Mucosa of descending colon (tissue), 3 donors: Measurements from ENCODE around the gene PAX8. TPM values are rescaled to one million over a fixed set of nuclear protein-coding genes. Genes with fewer than 3 reads are reported as not detected.

Source experiments
- ATAC-seq: fragments of 200-7000 bp; cut with Tn5 transposase; one replicate; pipeline ENCODE4 v1.9.1; 2020; ENCODE audit warnings: mild to moderate bottlenecking, moderate library complexity
- DNase-seq, 3 donors: peaks; one replicate each; pipeline ENCODE4 v3.0.0-alpha.2; 2020
- H3K36me3 ChIP-seq: fragments of 200-600 bp; one replicate; pipeline ENCODE4 v1.8.0; 2021; ENCODE audit warnings: low read depth, mild to moderate bottlenecking
- H3K4me1 ChIP-seq: fragments of 200-600 bp; one replicate; pipeline ENCODE4 v1.8.0; 2021; ENCODE audit warnings: low read depth, mild to moderate bottlenecking
- H3K4me3 ChIP-seq: fragments of 200-600 bp; one replicate; pipeline ENCODE4 v1.8.0; 2021; ENCODE audit warnings: mild to moderate bottlenecking
- H3K9me3 ChIP-seq: fragments of 200-600 bp; one replicate; pipeline ENCODE4 v1.8.0; 2021; ENCODE audit warnings: mild to moderate bottlenecking
- CTCF ChIP-seq: fragments of 200-600 bp; IDR thresholded peaks from one replicate; pipeline ENCODE4 v1.8.0; 2022; ENCODE audit warnings: antibody characterized with exemption, mild to moderate bottlenecking
- intact Hi-C, 2 donors: fragments of 100-400 bp; cut with DNase I in 1 of 2; cut with micrococcal nuclease in 1 of 2; formaldehyde crosslinking; loops; one replicate each; pipeline versions ENCODE4 v1.11.0 to v1.11.1; 2022; cut with DNase I, micrococcal nuclease
- total RNA-seq, 3 donors: library from RNA; stranded (reverse); fragmentation: NEBNext Ultra II Directional in 2 of 3; extraction: Animal tissue kit (Norgen Biotek cat#: 25700) in 2 of 3; gene quantifications; one replicate each; pipeline versions ENCODE4 v1.2.1 to v1.2.4, GENCODE V29; 2021 to 2023
- donor health status: DM: no; HTN: no; CAD: no; lungs with moderate emphysema.
- donor health status: DM: no; HTN: no; CAD: no.
- donor health status: DM: no; HTN: yes; CAD: no.

Gene PAX8
- total RNA-seq, 3 donors from 2014 or later = 0.82 to 6.2 (median 4.8) TPM

DNA sequence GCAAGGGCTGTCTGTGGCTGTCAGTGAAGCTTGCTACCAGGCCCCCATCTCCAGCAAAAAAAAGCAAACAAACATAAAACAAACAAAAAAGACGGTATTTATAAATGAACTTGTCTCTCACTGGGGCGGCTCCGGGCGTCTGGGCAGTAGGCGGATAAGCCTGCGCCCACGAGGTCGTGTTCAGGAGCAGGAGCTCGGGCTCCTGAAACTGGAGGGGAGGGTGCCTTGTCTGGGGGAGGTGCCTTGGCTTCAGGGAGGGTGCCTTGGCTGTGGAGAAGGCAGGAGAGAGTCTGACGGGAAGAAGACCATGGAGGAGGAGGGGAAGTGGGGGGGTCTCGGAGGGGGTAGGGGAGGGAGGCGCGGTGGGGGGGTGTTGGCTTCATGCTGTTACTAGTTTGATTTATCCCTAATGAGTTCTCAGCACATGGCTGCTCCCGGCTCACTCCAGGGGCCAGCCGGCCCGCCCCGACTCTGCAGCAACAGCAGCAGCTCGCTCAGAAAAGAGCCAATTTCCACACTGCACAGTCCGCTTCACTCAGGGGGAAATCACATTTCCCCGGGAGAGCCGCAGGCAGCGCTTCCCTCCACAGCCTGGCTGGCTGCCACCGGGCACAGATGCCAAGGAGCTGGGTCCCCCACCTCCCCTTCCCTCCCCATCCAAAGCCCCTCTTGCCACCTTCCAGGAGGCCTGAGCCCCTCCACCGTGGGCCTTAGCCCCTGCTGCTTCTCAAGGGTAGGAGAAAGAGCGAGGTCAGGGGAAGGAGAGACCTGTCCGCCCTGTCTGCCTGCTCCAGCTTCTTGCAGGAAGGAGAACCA lies 66.3 kb downstream of the PAX8 start:
- H3K9me3 ChIP-seq = no peaks in the 10 kb centered on the region
- H3K4me1 ChIP-seq = peaks cover 16% of the 10 kb centered on the region
- intact Hi-C loops = no loop called here
- H3K4me3 ChIP-seq = no peak overlapping the region
- DNase-seq (no peak), ATAC-seq (peak; percentile 5)
- TF ChIP-seq CTCF = no peak
- no peaks in the 10 kb centered on the region for H3K36me3 ChIP-seq

- DNase-seq = no peak
- Histone ChIP-seq H3K9me3 (no peaks in the 10 kb centered on the region), H3K4me1 (peaks cover 10% of the 10 kb centered on the region), H3K4me3 (no peak overlapping the region), H3K36me3 (no peaks in the 10 kb centered on the region)
- ATAC-seq = peak; percentile 54
- intact Hi-C loops = no loop called here
- no peak for TF ChIP-seq CTCF
Measured at GRCh38 chr2:113211226-113212105, 67.3 kb downstream of the PAX8 start.

GRCh38 chr2:113209646-113210171 lies 69.0 kb downstream of the PAX8 start:
- intact Hi-C loops = no loop called here
- TF ChIP-seq CTCF = no peak
- H3K4me3 ChIP-seq = no peak overlapping the region
- no peaks in the 10 kb centered on the region for H3K36me3 ChIP-seq
- peaks cover 15% of the 10 kb centered on the region for H3K4me1 ChIP-seq
- DNase-seq (no peak), ATAC-seq (no peak)
- no peaks in the 10 kb centered on the region for H3K9me3 ChIP-seq

DNA sequence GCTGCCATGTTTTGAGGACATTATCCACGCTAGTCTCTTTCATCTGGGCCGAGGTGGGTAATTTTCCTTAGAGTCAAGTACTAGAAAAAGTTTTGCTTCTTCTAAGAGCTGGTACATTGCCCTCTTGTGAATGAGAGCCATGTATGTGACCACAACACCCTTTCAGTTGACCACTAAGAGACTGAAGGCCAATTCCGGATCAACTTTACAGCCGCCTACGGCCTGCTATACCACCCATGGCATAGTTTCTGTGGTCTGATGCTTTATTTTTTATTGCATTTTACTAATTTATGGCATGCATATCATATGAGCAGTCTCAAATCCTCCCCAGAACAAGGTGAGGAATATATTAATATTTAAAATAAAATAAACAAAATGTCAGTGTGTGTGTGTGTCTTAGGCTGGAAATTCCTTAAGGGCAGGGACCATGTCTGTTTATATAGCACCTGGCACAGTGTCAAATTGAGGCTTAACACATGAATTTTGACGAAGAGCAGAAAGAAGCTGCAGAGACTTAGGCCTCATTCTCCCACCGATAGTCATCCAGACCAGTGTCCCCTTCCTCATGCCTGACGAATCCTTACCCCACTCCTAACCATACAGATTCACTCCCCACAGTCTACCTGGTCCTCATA lies 69.6 kb downstream of the PAX8 start:
- DNase-seq (no peak), ATAC-seq (no peak)
- Histone ChIP-seq H3K4me1 (peaks cover 15% of the 10 kb centered on the region), H3K4me3 (no peak overlapping the region), H3K36me3 (no peaks in the 10 kb centered on the region), H3K9me3 (no peaks in the 10 kb centered on the region)
- no peak for TF ChIP-seq CTCF
- intact Hi-C loops = no loop called here

DNA sequence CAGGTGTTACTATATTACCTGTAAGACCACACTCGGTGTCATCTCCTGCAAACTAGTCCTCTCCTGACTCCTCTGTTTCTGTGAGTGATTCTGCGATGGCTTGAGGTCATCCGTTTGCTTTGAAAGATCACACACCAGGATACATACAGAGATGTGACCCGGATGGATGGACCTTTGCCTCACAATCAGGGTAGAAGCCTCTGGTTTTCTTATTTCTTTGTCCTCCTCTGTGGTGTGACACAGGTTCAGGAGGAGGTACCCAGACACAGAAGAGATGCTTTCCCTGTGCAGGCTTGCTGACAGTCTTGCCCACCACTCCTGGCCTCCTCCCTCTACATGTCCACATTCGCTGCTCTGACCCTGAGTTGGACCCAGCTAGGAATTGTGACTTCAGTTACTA lies 70.3 kb downstream of the PAX8 start:
- no peaks in the 10 kb centered on the region for H3K36me3 ChIP-seq
- TF ChIP-seq CTCF = no peak
- peaks cover 15% of the 10 kb centered on the region for H3K4me1 ChIP-seq
- no peak for DNase-seq
- H3K4me3 ChIP-seq = no peak overlapping the region
- no peak for ATAC-seq
- no peaks in the 10 kb centered on the region for H3K9me3 ChIP-seq
- intact Hi-C loops = no loop called here
